ENCODE measurements around the gene RASD1.
A peak's percentile ranks its signal among the peaks of the same experiment; 100 is the strongest.

The RASD1 gene, protein sequence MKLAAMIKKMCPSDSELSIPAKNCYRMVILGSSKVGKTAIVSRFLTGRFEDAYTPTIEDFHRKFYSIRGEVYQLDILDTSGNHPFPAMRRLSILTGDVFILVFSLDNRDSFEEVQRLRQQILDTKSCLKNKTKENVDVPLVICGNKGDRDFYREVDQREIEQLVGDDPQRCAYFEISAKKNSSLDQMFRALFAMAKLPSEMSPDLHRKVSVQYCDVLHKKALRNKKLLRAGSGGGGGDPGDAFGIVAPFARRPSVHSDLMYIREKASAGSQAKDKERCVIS

GRCh38 chr17:17496189-17497064 is at the start of gene RASD1:
Gene RASD1, minus strand, starts transcription at chr17:17496395. Its CDS starts 214 bp downstream, at chr17:17496181.
- DNase-seq: peak; percentile 25

GRCh38 chr17:17545984-17546383 is 49.8 kb upstream of the RASD1 start:
- DNase-seq: no peak

GRCh38 chr17:17545031-17545820 is 49.0 kb upstream of the RASD1 start:
- no peak for DNase-seq

DNA sequence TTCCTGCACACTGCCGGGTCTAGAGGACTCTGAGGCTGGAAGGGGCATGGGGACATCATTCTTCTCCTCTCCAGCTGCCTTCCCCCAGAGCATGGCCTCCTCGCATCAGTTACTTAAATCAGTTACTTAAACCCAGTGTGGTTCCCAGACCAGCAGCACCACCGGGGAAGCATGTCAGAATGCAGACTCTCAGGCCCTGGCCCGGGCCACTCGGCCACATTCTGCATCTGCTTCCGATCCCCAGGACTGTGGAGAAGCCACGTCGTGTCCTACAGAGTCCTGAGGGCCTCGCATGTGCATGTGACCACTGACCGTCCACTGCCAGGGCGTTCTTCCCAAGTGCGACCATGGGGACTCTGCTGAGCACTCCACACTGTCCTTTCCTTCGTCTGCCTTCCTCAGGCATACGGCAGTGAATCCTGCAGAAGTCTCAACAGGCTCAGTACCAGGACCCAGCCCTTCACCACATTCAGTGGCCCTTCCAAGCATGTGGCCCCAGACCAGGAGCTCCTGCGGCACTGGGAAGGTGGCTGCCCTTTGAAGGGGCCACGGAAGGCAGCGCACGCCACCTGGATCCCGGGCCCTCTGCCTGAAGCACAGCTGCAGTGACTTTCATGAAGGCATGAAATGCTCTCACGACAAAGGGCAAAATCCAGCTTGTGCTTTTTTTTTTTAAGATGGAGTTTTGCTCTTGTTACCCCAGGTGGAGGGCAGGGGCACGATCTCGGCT is 46.9 kb upstream of the RASD1 start:
- DNase-seq: no peak

DNA sequence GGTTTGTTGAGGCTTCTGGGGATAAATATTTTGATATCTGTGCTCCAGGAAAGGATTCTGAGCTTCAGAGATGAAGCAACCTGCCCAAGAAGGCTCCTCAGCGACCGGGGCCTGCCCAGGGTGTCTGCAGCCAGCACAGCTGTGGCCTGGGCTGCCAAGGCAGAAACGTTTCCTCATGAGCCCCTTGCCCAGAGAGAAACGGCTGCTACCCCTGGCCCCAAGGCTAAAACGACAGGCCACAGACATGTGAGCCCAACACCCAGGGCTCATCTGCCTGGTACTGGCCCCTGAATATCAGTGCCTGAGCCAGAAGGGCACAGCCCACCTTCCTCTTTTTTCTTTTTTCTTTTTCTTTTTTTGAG is 45.4 kb upstream of the RASD1 start:
- DNase-seq: no peak

DNA sequence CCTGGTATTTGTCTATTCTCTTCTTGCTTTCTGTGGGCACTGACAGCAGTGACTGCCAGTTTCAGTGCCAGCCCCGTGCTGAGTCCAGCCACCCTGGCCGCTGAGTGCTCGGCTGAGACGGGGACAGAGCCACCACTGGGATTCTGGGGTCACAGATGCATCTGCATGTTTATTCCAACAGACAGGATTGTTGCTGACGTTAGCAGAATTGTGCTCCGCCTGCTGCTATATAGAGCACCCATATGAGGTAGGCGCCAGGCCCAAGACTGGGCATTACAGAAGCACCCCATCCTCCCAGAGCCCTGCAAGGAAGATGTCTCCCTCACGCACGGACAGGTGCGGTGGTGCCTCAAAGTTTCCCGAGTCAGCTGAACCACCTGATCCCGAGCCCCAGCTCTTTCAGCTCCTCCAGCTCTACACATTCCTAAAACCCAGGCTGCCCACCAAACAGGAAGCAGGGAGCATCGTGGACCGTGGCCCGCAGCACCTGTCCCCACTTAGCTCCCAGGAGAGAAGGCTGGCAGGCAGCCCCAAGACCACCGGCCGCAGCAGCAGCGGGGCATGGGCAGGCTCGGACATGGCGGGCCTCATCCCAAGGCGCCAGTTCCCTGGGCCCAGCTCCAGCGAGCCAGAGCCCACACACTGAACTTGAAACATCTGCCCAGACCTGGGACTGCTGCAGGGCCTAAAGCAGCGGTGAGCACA is 44.9 kb upstream of the RASD1 start:
- no peak for DNase-seq

GRCh38 chr17:17540278-17540906 is 44.2 kb upstream of the RASD1 start:
- no peak for DNase-seq

GRCh38 chr17:17539591-17539990 is 43.4 kb upstream of the RASD1 start:
- no peak for DNase-seq

DNA sequence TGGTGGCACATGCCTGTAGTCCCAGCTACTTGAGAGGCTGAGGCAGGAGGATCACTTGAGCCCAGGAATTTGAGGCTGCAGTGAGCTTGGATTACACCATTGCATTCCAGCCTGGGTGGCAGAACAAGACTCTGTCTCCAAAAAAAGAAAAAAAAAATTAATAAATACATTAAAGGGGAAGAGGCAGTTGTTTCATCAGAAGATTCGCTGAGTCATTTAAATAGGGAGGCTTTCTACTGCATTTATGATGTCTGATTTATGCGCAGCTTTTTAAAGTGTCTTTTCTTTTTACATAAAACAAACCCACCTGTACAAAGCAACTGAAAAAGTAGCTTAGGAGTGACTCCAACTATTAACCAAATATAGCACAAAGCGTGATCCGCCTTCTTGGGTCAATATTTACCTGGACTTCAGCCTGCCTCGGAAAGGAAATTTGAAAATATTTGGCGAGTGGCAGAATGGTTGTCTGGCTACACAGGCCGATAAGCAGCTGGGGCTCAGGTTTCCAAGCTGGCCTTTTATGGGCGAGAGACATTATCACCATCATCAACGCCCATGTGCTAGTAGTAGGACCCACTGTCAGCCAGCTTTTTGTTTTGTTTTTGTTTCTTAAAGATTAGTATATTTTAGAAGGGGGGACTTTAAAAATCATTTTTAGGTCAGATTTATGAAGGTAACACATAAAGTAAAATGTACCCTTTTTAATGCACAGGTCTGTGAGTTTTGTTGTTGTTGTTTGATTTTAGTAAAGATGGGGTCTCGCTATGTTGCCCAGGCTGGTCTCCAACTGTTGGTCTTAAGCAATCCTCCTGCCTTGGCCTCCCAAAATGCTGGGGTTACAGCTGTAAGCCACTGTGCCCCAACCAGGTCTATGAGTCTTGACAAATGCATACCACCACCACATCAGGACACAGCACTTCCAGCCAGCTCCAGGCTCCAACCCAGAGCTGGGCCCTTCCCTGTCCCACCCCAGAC is 42.5 kb upstream of the RASD1 start:
- DNase-seq: peak; percentile 84

DNA sequence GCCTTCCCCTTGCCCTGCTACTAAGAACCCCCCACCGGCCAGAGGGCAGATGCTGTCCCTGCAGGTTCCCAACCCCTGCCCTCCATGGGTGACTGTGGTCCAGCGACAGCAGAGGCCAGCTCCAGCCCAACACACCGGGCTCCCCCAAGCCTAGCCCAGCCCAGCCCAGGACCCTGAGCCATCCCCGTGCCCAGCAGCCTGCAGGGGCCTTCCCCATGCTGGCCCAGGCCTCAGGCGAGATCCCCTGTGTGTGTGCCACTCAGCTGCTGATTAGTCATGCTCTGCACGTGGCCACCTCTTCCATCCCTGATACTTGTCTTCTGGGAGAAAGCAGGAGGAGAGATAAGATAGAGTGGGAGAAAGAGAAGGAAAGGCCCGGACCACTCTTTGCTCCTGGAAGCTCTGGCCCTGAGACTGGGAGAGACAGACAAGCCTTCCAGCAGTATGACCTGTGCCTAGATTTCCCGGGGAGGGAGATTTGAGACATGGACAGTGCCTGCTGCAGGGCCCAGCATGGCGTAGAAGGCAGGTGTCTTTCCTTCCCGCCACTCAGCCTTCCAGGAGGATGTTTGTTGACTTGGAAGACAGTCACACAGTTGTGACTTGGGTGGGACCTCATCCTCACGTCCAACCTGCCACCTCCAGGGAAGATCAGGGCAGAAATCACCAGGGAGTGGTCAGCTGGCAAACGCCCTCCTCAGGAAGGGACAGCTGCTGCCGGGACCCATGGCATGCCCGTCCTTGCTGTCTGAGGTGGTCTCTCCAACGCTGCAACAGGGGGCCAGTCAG is 41.3 kb upstream of the RASD1 start:
- no peak for DNase-seq

DNA sequence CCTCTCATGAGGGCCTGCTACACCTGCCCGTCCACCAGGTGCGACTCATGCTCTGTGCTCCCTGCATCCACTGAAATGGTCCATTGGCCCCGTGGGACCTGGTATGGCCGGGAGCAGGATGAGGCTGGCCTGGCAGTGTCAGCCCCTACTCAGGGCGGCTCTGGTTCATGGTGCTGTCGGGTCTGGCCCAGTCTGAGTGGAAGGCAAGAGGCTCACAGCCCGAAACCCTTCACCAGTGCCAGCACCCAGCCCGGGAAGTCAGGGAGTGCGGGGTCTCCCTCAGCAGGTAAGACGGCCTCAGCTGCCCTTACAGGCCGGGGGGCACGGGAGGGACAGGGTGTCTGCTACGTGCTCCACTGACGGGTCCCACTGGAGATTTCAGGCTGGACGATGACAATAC is 40.5 kb upstream of the RASD1 start:
- DNase-seq: no peak

- no peak for DNase-seq
Measured at GRCh38 chr17:17535957-17536356, 39.8 kb upstream of the RASD1 start.

- DNase-seq: no peak
Measured at GRCh38 chr17:17533901-17534441, 37.8 kb upstream of the RASD1 start.

- no peak for DNase-seq
Measured at GRCh38 chr17:17532991-17533390, 36.8 kb upstream of the RASD1 start.

- no peak for DNase-seq
Measured at GRCh38 chr17:17531156-17531555, 35.0 kb upstream of the RASD1 start.

- DNase-seq: no peak
Measured at GRCh38 chr17:17528696-17529652, 32.8 kb upstream of the RASD1 start.

DNA sequence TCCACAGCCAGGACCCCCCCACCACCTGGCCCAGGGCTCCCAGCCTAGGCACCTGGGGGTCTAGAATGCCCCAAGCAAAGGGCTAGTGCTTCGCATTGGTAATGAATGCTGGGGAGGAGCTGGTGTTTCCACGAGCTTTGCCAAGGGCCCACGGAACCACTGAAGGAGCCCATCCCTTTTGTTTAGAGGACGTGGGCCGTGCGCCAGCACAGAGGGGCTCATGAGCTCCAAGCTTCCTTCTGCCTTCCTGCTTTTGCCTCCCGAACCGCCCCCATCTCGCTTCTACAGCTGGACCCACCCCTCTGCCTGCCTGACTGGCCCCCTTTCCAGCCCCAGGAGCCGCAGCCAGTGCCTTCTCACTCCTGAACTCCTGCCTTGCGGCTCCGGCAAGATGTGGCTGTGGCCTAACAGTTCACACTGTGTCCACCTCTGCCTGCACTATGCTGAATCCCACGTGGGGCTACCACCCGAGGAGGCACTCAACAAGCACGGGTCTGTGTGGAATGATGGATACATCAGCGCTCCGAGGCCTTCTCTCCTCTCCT is 31.8 kb upstream of the RASD1 start:
- DNase-seq: no peak

DNA sequence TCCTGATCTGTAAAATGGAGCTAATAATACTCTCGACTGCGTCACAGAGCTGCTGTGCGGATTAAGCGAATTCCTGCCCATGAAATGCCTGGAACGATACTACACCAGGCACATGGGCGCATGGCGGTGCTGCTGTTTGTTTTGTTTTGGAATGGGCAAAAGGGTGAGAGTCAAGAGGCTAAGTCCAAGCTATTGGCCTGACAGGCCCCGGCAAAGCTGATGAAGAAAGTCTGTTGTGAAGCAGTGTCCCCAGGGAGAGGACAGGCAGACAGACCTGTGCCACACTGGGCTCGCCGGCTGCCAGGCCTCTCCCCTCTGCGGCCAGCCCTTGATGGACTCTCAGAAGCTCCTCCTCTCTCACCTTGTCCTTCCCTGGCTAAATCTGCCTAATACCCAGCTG is 31.3 kb upstream of the RASD1 start:
- DNase-seq: no peak
